Measurements from ENCODE around the gene IRF2. TPM values are rescaled to one million over a fixed set of nuclear protein-coding genes. Genes with fewer than 3 reads are reported as not detected.

The IRF2 gene
- total and polyA plus RNA-seq, 2 of the 8 experiments (the other 6 are each of a cell fraction or from before 2014, with no cell fraction given): 13.8 to 17.0 TPM

GRCh38 chr4:184489771-184490170 is 15.4 kb upstream of the IRF2 start (continued):
- no peak for TF ChIP-seq BCL11A (IDR thresholded peaks at IDR 0.05; ENCODE audit: low read depth in 2 of 2, low read length in 2 of 2)
